Liver (tissue), 9 donors: ENCODE measurements around the gene PIMREG. TPM values are rescaled to one million over a fixed set of nuclear protein-coding genes. Genes with fewer than 3 reads are reported as not detected.

Experiments used
- DNase-seq: peaks from one replicate; pipeline ENCODE4 v3.0.0-alpha.2; 2017; ENCODE audit warnings: low spot score
- H3K27ac ChIP-seq, 2 donors: one replicate each; pipeline ENCODE4 v1.7.0; 2013; ENCODE audit warnings: inconsistent platforms in 2 of 2, low read length in 2 of 2, control low read depth in 1 of 2, low read depth in 1 of 2, mild to moderate bottlenecking in 1 of 2
- H3K27me3 ChIP-seq, 4 donors: one replicate each; pipeline versions ENCODE4 v1.6.1 to v1.7.0; 2013; ENCODE audit warnings: low read length in 3 of 4, inconsistent platforms in 1 of 4, mild to moderate bottlenecking in 1 of 4, moderate library complexity in 1 of 4; ENCODE audit not compliant: control insufficient read depth in 4 of 4, insufficient read depth in 4 of 4
- H3K36me3 ChIP-seq, 4 donors: one replicate each; pipeline versions ENCODE4 v1.6.1 to v1.7.0; 2013; ENCODE audit warnings: low read length in 3 of 4, mild to moderate bottlenecking in 3 of 4, low read depth in 1 of 4, moderate library complexity in 1 of 4; ENCODE audit not compliant: control insufficient read depth in 4 of 4, insufficient read depth in 3 of 4
- H3K4me1 ChIP-seq, 4 donors: one replicate each; pipeline versions ENCODE4 v1.6.1 to v1.7.0; 2013; ENCODE audit warnings: low read length in 3 of 4, mild to moderate bottlenecking in 3 of 4, moderate library complexity in 1 of 4; ENCODE audit not compliant: control insufficient read depth in 4 of 4, insufficient read depth in 4 of 4
- H3K4me3 ChIP-seq, 3 donors: one replicate each; pipeline versions ENCODE4 v1.6.1 to v1.7.0; 2013; ENCODE audit warnings: low read length in 3 of 3, control low read depth in 1 of 3, low read depth in 1 of 3, mild to moderate bottlenecking in 1 of 3
- H3K9ac ChIP-seq, 2 donors: one replicate each; pipeline ENCODE4 v1.7.0; 2013; ENCODE audit warnings: low read length in 2 of 2, mild to moderate bottlenecking in 2 of 2, moderate library complexity in 2 of 2, control low read depth in 1 of 2, low read depth in 1 of 2
- H3K9me3 ChIP-seq, 4 donors: one replicate each; pipeline versions ENCODE4 v1.6.1 to v1.7.0; 2013; ENCODE audit warnings: low read length in 3 of 4; ENCODE audit not compliant: control insufficient read depth in 4 of 4
- ATF3 ChIP-seq: IDR thresholded peaks from 2 replicates; pipeline ENCODE4 v1.6.1; 2016; ENCODE audit warnings: antibody characterized with exemption
- CTCF ChIP-seq: fragments of 150-350 bp; IDR thresholded peaks from 2 replicates; pipeline ENCODE4 v1.5.1; 2017; ENCODE audit warnings: improper control_type of control experiment, low read depth, low read length; ENCODE audit not compliant: missing input control
- EGR1 ChIP-seq, 2 donors: IDR thresholded peaks; 2 replicates each; pipeline ENCODE4 v1.6.1; 2016 to 2018; ENCODE audit warnings: antibody characterized with exemption in 2 of 2, low read depth in 2 of 2
- FOXA1 ChIP-seq: IDR thresholded peaks from 2 replicates; pipeline ENCODE4 v1.6.1; 2016; ENCODE audit warnings: antibody characterized with exemption
- FOXA2 ChIP-seq: IDR thresholded peaks from 2 replicates; pipeline ENCODE4 v1.6.1; 2016; ENCODE audit warnings: antibody characterized with exemption
- GABPA ChIP-seq, 2 donors: IDR thresholded peaks in 1 of 2; conservative IDR thresholded peaks in 1 of 2; 2 replicates each; pipeline ENCODE4 v1.6.1; 2016; ENCODE audit warnings: antibody characterized with exemption in 2 of 2, mild to moderate bottlenecking in 1 of 2, moderate library complexity in 1 of 2
- HNF4A ChIP-seq, 2 donors: conservative IDR thresholded peaks; 2 replicates each; pipeline ENCODE4 v1.6.1; 2016; ENCODE audit warnings: antibody characterized with exemption in 2 of 2, mild to moderate bottlenecking in 2 of 2
- HNF4G ChIP-seq: IDR thresholded peaks from 2 replicates; pipeline ENCODE4 v1.6.1; 2016; ENCODE audit warnings: antibody characterized with exemption
- JUND ChIP-seq, 2 donors: IDR thresholded peaks; 2 replicates each; pipeline ENCODE4 v1.6.1; 2016; ENCODE audit warnings: antibody characterized with exemption in 2 of 2
- MAX ChIP-seq: IDR thresholded peaks from 2 replicates; pipeline ENCODE4 v1.6.1; 2016; ENCODE audit warnings: antibody characterized with exemption
- NR2F2 ChIP-seq: IDR thresholded peaks from 2 replicates; pipeline ENCODE4 v1.6.1; 2016; ENCODE audit warnings: antibody characterized with exemption
- RAD21 ChIP-seq, 2 donors: IDR thresholded peaks; 2 replicates each; pipeline ENCODE4 v1.6.1; 2016; ENCODE audit warnings: antibody characterized with exemption in 2 of 2, mild to moderate bottlenecking in 2 of 2
- REST ChIP-seq: IDR thresholded peaks from 2 replicates; pipeline ENCODE4 v1.6.1; 2016; ENCODE audit warnings: antibody characterized with exemption, mild to moderate bottlenecking
- RXRA ChIP-seq, 2 donors: IDR thresholded peaks; 2 replicates each; pipeline ENCODE4 v1.6.1; 2017 to 2018; ENCODE audit warnings: antibody characterized with exemption in 2 of 2, mild to moderate bottlenecking in 1 of 2
- SP1 ChIP-seq: IDR thresholded peaks from 2 replicates; pipeline ENCODE4 v1.6.1; 2018; ENCODE audit warnings: antibody characterized with exemption, mild to moderate bottlenecking
- TAF1 ChIP-seq: conservative IDR thresholded peaks from 2 replicates; pipeline ENCODE4 v1.6.1; 2016; ENCODE audit warnings: antibody characterized with exemption, mild to moderate bottlenecking
- YY1 ChIP-seq: IDR thresholded peaks from 2 replicates; pipeline ENCODE4 v1.6.1; 2016; ENCODE audit warnings: antibody characterized with exemption, mild to moderate bottlenecking
- ZBTB33 ChIP-seq: IDR thresholded peaks from 2 replicates; pipeline ENCODE4 v1.6.1; 2016; ENCODE audit warnings: antibody characterized with exemption
- WGBS: extraction: QIAGEN DNeasy Blood & Tissue Kit; methylation state at CpG from one replicate; pipeline ENCODE4 v1.1.7; 2013; 5-methylcytosine and 5-hydroxymethylcytosine counted together
- polyA plus RNA-seq, 2 donors: library from polyadenylated mRNA; stranded (reverse) in 1 of 2; unstranded in 1 of 2; fragments of 200-250 nt in 1 of 2; fragments of >200 nt in 1 of 2; fragmentation: Nextera tagmentation in 1 of 2; extraction: Ambion mirVana in 1 of 2; gene quantifications; one replicate each; pipeline versions ENCODE4 v1.2.1 to v1.2.3, GENCODE V29; 2013 to 2015
- total RNA-seq, 2 donors: library from RNA; depleted of rRNA; stranded (reverse); fragments of >200 nt; gene quantifications; one replicate each; pipeline ENCODE4 v1.2.3, GENCODE V29; 2014
- donor health status: healthy.
- donor health status: healthy.
- donor health status: healthy.
- donor health status: healthy.
- donor health status: healthy.

The PIMREG gene
- total and polyA plus RNA-seq, 4 donors = 0.10 to 5.2 (median 0.75) TPM; not detected in 1

- WGBS = 85% methylated on average over 14 of the region's 14 CpGs
- H3K4me3 ChIP-seq = no peak overlapping the region
- H3K27ac ChIP-seq = no peak overlapping the region
- peaks cover 0 to 2% (median 0%) of the 10 kb centered on the region in 4 donors for H3K27me3 ChIP-seq
- TF ChIP-seq CTCF (no peak), GABPA (IDR thresholded peaks at IDR 0.05 in 1 of 2, conservative IDR thresholded peaks at IDR 0.05 in 1 of 2) (no peak), YY1 (no peak), RXRA (IDR thresholded peaks at IDR 0.05) (no peak), ZBTB33 (no peak), JUND (IDR thresholded peaks at IDR 0.05) (no peak), NR2F2 (no peak), HNF4G (no peak), HNF4A (conservative IDR thresholded peaks at IDR 0.05) (no peak)
- H3K36me3 ChIP-seq = no peaks in the 10 kb centered on the region
- no peak overlapping the region for H3K9ac ChIP-seq
- H3K9me3 ChIP-seq = no peaks in the 10 kb centered on the region
- no peak for DNase-seq
- peaks cover 0 to 5% (median 1%) of the 10 kb centered on the region in 4 donors for H3K4me1 ChIP-seq
Measured at GRCh38 chr17:6453279-6454024, 9.2 kb downstream of the PIMREG start.

GRCh38 chr17:6454495-6455320 lies 10.5 kb downstream of the PIMREG start:
- peaks cover 0 to 5% (median 1%) of the 10 kb centered on the region in 4 donors for H3K4me1 ChIP-seq
- no peak for DNase-seq
- H3K9me3 ChIP-seq = no peaks in the 10 kb centered on the region
- WGBS = 43% methylated on average over 35 of the region's 35 CpGs
- H3K27ac ChIP-seq = no peak overlapping the region
- no peaks in the 10 kb centered on the region for H3K36me3 ChIP-seq
- no peak overlapping the region for H3K4me3 ChIP-seq
- peaks cover 0 to 2% (median 0%) of the 10 kb centered on the region in 4 donors for H3K27me3 ChIP-seq
- H3K9ac ChIP-seq = no peak overlapping the region
- TF ChIP-seq HNF4G = no peak
- no peak for TF ChIP-seq MAX
- TF ChIP-seq SP1 = no peak
- no peak for TF ChIP-seq TAF1
- no peak for TF ChIP-seq FOXA1
- TF ChIP-seq ZBTB33 = no peak
- TF ChIP-seq HNF4A (conservative IDR thresholded peaks at IDR 0.05) = no peak
- no peak for TF ChIP-seq RXRA (IDR thresholded peaks at IDR 0.05)
- TF ChIP-seq RAD21 (IDR thresholded peaks at IDR 0.05) = no peak
- no peak for TF ChIP-seq JUND (IDR thresholded peaks at IDR 0.05)
- TF ChIP-seq YY1 = no peak
- TF ChIP-seq ATF3 = no peak
- no peak for TF ChIP-seq FOXA2
- TF ChIP-seq NR2F2 = no peak
- TF ChIP-seq REST = no peak
- TF ChIP-seq EGR1 (IDR thresholded peaks at IDR 0.05; ENCODE audit: low read depth in 2 of 2) = no peak
